SU-DHL-6 (cell line): ENCODE data around the gene ST14.

Experiments
- H2AFZ ChIP-seq: fragments of 200-600 bp; sonication (generic); 2 replicates; pipeline ENCODE4 v1.6.1; 2014; ENCODE audit warnings: low read depth, mild to moderate bottlenecking, moderate library complexity, mixed read lengths, antibody characterized with exemption, low read length; ENCODE audit not compliant: severe bottlenecking
- H3F3A ChIP-seq: fragments of 200-600 bp; shearing (Covaris generic); 2 replicates; pipeline ENCODE4 v1.6.0; 2016; ENCODE audit warnings: antibody characterized with exemption, mild to moderate bottlenecking; ENCODE audit not compliant: insufficient read depth
- H3K27ac ChIP-seq: fragments of 200-600 bp; sonication (generic); 2 replicates; pipeline ENCODE4 v1.5.1; 2016; ENCODE audit warnings: low read depth, mild to moderate bottlenecking, low read length, moderate library complexity, mixed read lengths
- H3K27me3 ChIP-seq: fragments of 200-600 bp; sonication (generic), shearing (Covaris generic); 2 replicates; pipeline ENCODE4 v1.6.0; 2014; ENCODE audit warnings: mild to moderate bottlenecking, low read length
- H3K36me3 ChIP-seq: fragments of 200-600 bp; sonication (generic); 2 replicates; pipeline ENCODE4 v1.6.1; 2014; ENCODE audit warnings: mild to moderate bottlenecking, low read length, mixed read lengths
- H3K4me2 ChIP-seq: fragments of 300-600, 200-600 bp; shearing (Covaris generic), sonication (generic); 2 replicates; pipeline ENCODE4 v1.6.0; 2014; ENCODE audit warnings: low read length, low read depth, mild to moderate bottlenecking; ENCODE audit not compliant: poor library complexity, severe bottlenecking
- H3K4me3 ChIP-seq: fragments of 200-600 bp; sonication (generic); 2 replicates; pipeline ENCODE4 v1.5.1; 2014; ENCODE audit warnings: antibody characterized with exemption, low read length, mild to moderate bottlenecking, mixed read lengths; ENCODE audit not compliant: insufficient read depth, poor library complexity, severe bottlenecking
- H3K79me2 ChIP-seq: fragments of 200-600 bp; sonication (generic); 2 replicates; pipeline ENCODE4 v1.6.1; 2014; ENCODE audit warnings: mild to moderate bottlenecking, low read length, moderate library complexity; ENCODE audit not compliant: insufficient read depth
- H3K9ac ChIP-seq: fragments of 200-600 bp; sonication (generic); 2 replicates; pipeline ENCODE4 v1.7.0; 2014; ENCODE audit warnings: mild to moderate bottlenecking, low read length
- H3K9me2 ChIP-seq: fragments of 200-600 bp; sonication (generic); replicated peaks from 2 replicates; pipeline ENCODE4 v1.6.1; 2014; ENCODE audit warnings: low read length; ENCODE audit not compliant: insufficient read depth
- H3K9me3 ChIP-seq: fragments of 200-600 bp; sonication (generic); 2 replicates; pipeline ENCODE4 v1.6.1; 2014; ENCODE audit warnings: low read length, mixed read lengths; ENCODE audit not compliant: insufficient read depth
- H4K20me1 ChIP-seq: fragments of 200-600 bp; sonication (generic); 2 replicates; pipeline ENCODE4 v1.6.1; 2014; ENCODE audit warnings: low read depth, mild to moderate bottlenecking, antibody characterized with exemption, low read length, moderate library complexity, mixed read lengths
- CTCF ChIP-seq: fragments of 200-600 bp; sonication (generic); IDR thresholded peaks from one replicate; pipeline ENCODE4 v1.5.1; 2017; ENCODE audit warnings: antibody characterized with exemption, mild to moderate bottlenecking, low read length, moderate library complexity; ENCODE audit not compliant: insufficient read depth, poor library complexity, severe bottlenecking
- EZH2phosphoT487 ChIP-seq: fragments of 200-600 bp; sonication (generic), shearing (Covaris generic); conservative IDR thresholded peaks from 2 replicates; pipeline ENCODE4 v1.6.1; 2018; ENCODE audit warnings: mild to moderate bottlenecking, antibody characterized with exemption, low read length, moderate library complexity, mixed read lengths

The ST14 gene

GRCh38 chr11:130215531-130216220 lies 56.1 kb downstream of the ST14 start:
- Histone ChIP-seq H2AFZ (no peak overlapping the region), H3K36me3 (no peaks in the 10 kb centered on the region), H3K79me2 (no peaks in the 10 kb centered on the region), H3F3A (no peaks in the 10 kb centered on the region), H3K4me2 (no peak overlapping the region), H3K9me3 (no peaks in the 10 kb centered on the region), H3K27me3 (no peaks in the 10 kb centered on the region), H4K20me1 (no peaks in the 10 kb centered on the region), H3K27ac (no peak overlapping the region), H3K9me2 (no peaks in the 10 kb centered on the region), H3K9ac (no peak overlapping the region), H3K4me3 (no peak overlapping the region)
- TF ChIP-seq EZH2phosphoT487 (no peak), CTCF (no peak)

GRCh38 chr11:130216221-130216550 lies 56.6 kb downstream of the ST14 start:
- no peaks in the 10 kb centered on the region for H3F3A ChIP-seq
- no peaks in the 10 kb centered on the region for H3K9me3 ChIP-seq
- TF ChIP-seq EZH2phosphoT487 (no peak), CTCF (no peak)
- H2AFZ ChIP-seq = no peak overlapping the region
- no peak overlapping the region for H3K27ac ChIP-seq
- no peaks in the 10 kb centered on the region for H3K27me3 ChIP-seq
- no peak overlapping the region for H3K4me2 ChIP-seq
- H3K9me2 ChIP-seq = no peaks in the 10 kb centered on the region
- H3K4me3 ChIP-seq = no peak overlapping the region
- no peaks in the 10 kb centered on the region for H3K36me3 ChIP-seq
- H4K20me1 ChIP-seq = no peaks in the 10 kb centered on the region
- no peaks in the 10 kb centered on the region for H3K79me2 ChIP-seq
- H3K9ac ChIP-seq = no peak overlapping the region

GRCh38 chr11:130216591-130217132 lies 57.1 kb downstream of the ST14 start:
- Histone ChIP-seq H3K9me3 (no peaks in the 10 kb centered on the region), H3K4me3 (no peak overlapping the region), H2AFZ (no peak overlapping the region), H3K27ac (no peak overlapping the region), H4K20me1 (no peaks in the 10 kb centered on the region), H3K9ac (no peak overlapping the region), H3K4me2 (no peak overlapping the region), H3K27me3 (no peaks in the 10 kb centered on the region), H3K36me3 (no peaks in the 10 kb centered on the region), H3K79me2 (no peaks in the 10 kb centered on the region), H3K9me2 (no peaks in the 10 kb centered on the region), H3F3A (no peaks in the 10 kb centered on the region)
- no peak for TF ChIP-seq CTCF
- no peak for TF ChIP-seq EZH2phosphoT487
